Endometrial microvascular endothelial cells (primary cell): ENCODE data around the gene THADA. TPM values are rescaled to one million over a fixed set of nuclear protein-coding genes. Genes with fewer than 3 reads are reported as not detected.
"Not testable (repeated sequence)": the region's sequence is repeated elsewhere in the genome, so short reads cannot be mapped to it uniquely, and the experiment has no call there.

Source experiments
- in situ Hi-C: cut with HindIII; loops from 2 replicates; pipeline ENCODE4 v1.10.0; 2017; ENCODE audit warnings: low sequenced_read_pairs, low pct_unique_long_range_greater_than_20kb; ENCODE audit errors: inconsistent ontology term
- total RNA-seq: library from RNA; depleted of rRNA; stranded (reverse); fragments of >200 nt; gene quantifications from one replicate; pipeline ENCODE4 v1.2.3, GENCODE V29; 2015; ENCODE audit errors: inconsistent ontology term

The THADA gene
- total RNA-seq, 1 donor from 2014 or later, result 24.1 TPM

GRCh38 chr2:43307973-43308372 is 287.9 kb downstream of the THADA start:
- in situ Hi-C loops, result no loop called here

GRCh38 chr2:43307046-43307445 is 288.8 kb downstream of the THADA start:
- in situ Hi-C loops, result no loop called here

- in situ Hi-C loops, result no loop called here
Observed at GRCh38 chr2:43306197-43306596, 289.6 kb downstream of the THADA start.

- in situ Hi-C loops, result no loop called here
Observed at GRCh38 chr2:43305517-43305916, 290.3 kb downstream of the THADA start.

- in situ Hi-C loops, result no loop called here
Observed at GRCh38 chr2:43305012-43305411, 290.8 kb downstream of the THADA start.

- in situ Hi-C loops, result no loop called here
Observed at GRCh38 chr2:43303889-43304288, 291.9 kb downstream of the THADA start.

- in situ Hi-C loops, result no loop called here
Observed at GRCh38 chr2:43302961-43303494, 292.8 kb downstream of the THADA start.

- in situ Hi-C loops, result no loop called here
Observed at GRCh38 chr2:43302182-43302960, 293.5 kb downstream of the THADA start.

GRCh38 chr2:43300781-43301583 is 294.9 kb downstream of the THADA start:
- in situ Hi-C loops, result no loop called here

GRCh38 chr2:43300222-43300621 is 295.6 kb downstream of the THADA start:
- in situ Hi-C loops, result no loop called here

- in situ Hi-C loops, result no loop called here
Observed at GRCh38 chr2:43298500-43298899, 297.3 kb downstream of the THADA start.

- in situ Hi-C loops, result not testable (repeated sequence)
Observed at GRCh38 chr2:43297740-43298139, 298.1 kb downstream of the THADA start.

GRCh38 chr2:43294973-43295603 is 300.8 kb downstream of the THADA start:
- in situ Hi-C loops, result no loop called here

GRCh38 chr2:43293744-43294695 is 301.8 kb downstream of the THADA start:
- in situ Hi-C loops, result no loop called here

GRCh38 chr2:43292851-43293743 is 302.7 kb downstream of the THADA start:
- in situ Hi-C loops, result no loop called here

- in situ Hi-C loops, result no loop called here
Observed at GRCh38 chr2:43292297-43292696, 303.5 kb downstream of the THADA start.

GRCh38 chr2:43289331-43289730 is 306.5 kb downstream of the THADA start:
- in situ Hi-C loops, result no loop called here
